Amniotic epithelial cell (primary cell): ENCODE measurements around the gene CSPG4.

ENCODE experiments used
- DNase-seq: peaks from one replicate; pipeline ENCODE4 v3.0.0-alpha.2; 2010; ENCODE audit warnings: low read depth

The CSPG4 gene

DNA sequence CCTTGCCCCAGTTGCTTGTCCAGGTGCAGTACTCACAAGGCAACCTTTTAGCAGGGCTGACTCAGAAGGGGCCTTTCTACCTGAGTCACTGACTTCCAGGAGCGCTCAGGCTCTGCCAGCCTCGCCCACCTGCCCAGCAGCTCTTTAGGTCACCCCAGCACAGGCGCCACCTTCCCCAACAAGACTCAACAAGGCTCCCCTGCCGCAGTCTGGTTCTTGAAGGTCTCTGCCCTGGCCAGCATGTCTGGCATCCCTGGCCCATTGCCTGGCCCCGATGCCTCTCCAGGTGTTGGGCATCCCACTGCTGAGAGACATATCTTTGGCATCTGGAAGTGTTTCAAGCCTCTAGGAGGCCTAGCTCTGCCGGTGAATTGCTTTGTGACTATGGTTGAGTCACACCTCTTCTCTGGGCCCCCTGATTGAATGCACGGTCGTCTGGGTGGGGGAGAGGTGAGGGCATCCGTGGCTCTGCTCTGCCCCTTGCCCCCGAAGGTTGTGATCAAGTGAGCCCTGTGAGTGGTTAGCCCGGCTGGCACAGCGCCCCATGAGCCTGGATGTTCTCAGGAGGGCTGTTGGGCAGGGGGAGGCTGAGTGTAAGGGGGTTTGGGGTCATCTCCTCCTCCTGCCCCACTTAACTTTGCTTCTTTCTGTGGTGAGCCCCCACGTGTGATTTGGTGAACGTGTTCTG is 43.3 kb downstream of the CSPG4 start:
- no peak for DNase-seq

DNA sequence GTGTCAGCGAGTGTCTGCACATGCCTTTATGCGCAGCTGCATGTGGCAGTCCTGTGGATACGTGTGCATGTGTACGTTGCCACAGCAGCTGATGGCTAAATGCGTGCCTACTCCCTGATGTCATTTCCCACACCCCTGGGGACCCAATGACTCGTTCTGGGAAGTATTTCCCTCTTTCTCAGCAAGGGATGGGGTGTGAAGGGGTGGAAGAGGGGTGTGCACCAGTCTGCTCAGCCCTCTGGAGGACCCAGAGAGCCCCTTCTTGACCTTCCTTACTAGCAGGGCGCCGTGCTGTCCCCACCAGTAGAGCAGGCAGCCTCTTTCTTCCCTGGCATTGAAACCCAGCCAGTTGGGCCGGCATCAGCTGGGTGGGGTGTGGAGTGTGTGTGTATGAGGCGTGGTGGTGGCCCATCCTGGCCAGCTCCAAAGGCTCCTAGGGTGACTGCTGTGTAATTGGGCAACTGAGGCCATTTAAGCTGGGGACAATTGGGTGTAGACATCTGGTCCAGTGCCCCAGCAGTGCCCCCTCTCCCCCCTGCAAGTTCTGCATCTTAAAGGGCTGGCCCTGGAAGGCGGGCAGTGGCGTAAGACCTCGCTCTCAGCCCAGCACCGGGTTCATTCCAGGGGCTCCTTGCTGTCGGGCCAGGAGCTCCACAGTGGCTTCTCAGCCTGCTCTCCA is 45.7 kb downstream of the CSPG4 start:
- peak; percentile 92 for DNase-seq

DNA sequence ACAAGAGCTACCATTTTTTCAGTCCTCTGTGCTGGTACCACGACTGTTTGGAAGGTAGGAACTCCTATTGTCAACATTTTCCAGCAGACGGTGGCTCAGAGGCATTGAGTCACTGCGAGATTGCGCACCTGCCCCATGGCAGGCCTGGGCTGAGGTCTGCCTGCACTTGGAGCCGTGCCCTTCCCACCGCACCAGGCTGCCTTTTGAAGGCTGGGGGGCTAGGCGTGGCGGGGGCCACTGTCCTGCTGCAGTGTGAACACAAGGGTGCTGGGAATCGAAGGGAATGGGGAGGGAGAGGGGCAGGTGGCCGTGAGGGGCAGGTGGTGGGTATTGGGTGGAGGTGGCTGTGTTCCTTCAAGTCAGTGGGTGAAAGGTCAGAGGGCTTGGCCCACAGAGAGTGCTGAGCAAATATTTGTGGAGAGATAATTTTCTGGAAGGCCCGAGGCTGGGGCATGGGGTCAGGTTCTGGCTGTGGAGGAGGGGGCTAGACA is 48.7 kb downstream of the CSPG4 start:
- DNase-seq = no peak

DNA sequence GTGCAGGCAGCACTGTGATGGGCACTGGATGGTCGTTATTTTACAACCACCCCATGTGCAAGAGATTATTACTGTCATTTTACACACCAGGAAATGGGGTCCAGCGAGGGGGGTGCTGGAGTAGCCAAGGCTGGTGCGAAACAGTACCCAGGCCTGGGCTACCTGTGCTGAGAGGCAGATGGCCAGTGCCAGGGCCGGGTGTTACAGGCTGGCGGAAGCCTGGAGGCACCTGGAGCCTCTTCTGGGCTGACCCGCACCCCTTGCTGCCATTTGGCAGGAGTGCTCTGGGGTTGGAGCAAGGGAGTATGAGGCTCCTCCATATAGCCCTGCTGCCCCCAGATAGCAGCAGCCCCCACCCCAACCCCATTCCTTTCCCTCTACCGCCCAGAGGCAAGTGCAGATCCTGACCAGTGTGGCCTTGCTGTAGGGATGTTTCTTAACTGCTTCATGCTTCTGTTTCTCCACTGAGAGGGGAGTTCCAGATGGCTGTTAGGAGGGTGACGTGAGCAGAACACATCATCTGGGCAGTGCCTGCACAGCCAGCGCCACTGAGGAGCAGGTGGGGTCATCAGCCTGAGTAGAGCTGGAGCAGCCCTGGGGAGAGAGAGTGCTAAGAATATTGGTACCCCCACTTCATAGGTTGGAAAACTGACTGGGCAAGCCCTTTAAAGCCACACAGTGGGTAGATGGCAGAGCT is 49.7 kb downstream of the CSPG4 start:
- peak; percentile 36 for DNase-seq

DNA sequence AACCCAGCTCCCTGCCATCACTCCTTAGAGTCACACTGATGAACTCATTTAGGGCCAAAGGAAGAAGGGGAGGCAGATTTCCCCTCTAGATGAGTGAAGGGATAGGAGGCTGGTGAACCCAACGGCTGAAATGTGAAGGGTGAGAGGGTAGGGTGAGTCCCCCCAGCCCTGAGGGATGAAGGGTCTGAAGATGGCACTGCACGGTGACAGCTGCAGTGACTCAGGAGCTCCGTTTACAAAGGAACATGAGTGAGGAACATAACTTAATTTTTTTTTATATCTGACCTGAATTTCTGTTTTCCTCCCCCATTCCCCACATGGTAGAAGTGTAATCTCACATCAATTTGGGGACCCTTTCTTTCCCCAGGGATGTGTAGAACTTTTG is 50.9 kb downstream of the CSPG4 start:
- DNase-seq = no peak

DNA sequence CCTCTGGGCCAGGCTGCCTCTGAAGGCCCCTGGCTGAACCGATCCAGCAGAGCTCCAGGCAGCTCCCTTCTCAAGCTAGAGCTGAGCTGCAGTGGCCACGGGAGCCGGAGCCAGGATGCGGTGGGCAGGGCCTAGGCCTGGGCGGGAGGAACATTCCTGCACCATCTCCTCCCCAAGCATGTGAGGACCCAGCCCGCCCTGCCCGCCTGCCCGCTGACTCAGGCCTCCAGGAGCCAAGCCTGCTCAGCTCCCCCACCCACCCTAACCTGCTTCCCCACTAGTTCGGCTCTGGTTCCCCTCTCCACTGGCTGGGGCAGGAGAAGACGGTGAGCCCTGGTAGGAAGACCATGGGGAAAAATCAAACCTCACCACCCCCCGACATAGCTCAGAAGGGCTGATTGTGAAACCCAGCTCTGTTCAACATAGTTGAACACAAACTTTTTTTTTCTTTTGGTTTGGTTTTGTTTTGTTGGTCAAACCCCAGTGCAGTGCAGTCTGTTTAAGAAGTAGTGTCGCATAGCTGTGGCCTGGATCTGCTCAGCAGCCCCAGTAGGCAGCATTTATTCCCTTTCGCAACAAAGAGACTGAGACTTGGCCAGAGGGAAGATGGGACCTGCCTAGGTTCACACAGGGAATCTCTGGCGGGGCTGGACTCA is 51.4 kb downstream of the CSPG4 start:
- DNase-seq = peak; percentile 93

DNA sequence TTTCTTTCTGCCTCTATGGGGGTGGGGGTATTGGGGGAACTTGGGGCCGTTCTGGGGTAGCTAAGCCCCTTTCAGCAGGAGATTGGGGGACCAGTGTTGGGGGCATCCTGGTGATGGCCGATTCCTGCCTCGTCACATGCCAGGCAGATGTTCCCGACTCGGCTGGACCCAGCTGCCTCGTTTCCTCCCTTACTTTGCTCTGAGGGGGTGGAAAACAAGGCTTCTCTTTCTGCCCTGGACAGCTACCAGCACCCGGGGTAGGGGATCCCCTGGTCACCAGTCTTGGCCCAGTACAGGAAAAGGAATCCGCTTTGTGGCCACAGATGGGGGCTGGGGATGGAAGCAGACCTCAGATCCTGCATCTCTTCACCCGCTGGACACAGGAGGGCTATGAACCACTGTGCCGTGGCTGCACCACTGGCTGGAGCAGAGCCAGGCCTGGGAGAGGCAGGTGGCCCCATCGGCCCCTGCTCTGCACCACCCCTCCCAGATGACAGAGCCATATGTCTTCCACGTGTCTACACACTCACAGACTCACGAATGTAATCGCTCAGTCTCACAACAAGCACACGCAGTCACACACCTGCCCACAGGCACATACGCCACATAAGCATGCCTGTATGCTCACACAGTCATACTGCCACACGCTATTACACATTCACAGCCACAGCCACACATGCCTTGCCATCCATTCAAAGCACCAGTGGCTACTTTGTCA is 52.6 kb downstream of the CSPG4 start:
- no peak for DNase-seq

DNA sequence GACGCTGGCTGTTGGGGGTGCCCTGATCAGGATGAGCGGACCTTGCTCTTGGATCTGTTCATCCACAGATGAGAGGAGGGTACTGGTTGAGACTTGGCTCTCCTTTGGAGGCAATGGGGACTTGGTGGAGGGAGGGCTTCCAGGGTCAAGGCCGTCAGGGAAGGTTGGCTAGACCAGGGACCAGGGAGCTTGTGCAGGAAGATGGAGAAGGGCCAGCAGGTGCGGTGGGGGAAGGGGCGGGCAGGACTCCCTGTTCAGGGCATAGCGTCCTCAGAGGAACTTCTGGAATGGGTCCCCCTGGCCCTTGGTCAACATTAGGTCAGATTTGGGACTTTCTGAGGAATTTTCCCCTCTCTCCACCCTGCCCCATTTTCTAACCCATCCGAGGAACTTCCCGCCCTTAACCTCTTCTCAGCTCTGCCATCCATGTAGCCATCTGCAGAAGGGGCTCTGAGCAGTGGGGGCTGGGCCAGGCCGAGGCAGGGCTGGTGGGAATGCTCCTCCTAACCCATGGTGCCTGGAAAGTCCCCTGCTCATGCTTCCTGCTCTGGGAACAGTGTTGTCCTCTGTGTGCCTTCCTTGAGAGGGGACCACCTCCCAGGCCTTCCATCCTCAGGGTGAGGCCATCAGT is 53.4 kb downstream of the CSPG4 start:
- DNase-seq = no peak

DNA sequence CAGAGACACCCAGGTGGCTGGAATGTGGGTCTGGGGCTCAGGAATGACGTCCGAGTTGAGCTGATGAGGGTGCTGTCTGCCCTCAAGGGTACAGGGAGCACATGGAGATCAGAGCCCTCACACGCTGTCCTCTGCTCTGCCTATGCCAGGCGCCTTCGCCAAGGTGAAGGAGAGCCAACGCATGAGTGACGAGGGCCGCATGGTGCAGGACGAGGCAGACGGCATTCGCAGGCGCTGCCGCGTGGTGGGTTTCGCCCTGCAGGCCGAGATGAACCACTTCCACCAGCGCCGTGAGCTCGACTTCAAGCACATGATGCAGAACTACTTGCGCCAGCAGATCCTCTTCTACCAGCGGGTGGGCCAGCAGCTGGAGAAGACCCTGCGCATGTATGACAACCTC is 55.8 kb downstream of the CSPG4 start:
- no peak for DNase-seq

DNA sequence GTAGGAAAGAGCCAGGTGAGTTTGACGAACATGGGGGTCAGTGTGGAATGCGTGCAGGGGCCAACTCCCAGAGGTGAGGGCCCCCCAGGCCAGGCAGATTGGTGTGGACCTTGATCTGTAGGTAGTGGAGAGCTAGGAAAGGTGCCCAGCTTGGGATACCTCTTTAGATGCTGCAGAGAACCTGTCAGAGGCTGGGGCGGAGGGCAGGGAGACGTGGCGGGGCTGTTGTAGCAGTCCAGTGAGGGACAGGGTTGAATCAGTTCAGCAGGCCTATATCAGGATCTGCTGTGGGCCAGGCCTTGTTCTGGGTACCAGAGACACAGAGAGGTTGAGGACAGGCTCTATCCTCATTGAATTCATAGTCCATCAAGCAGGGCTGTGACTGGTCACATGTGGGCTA is 56.3 kb downstream of the CSPG4 start:
- DNase-seq = no peak

DNA sequence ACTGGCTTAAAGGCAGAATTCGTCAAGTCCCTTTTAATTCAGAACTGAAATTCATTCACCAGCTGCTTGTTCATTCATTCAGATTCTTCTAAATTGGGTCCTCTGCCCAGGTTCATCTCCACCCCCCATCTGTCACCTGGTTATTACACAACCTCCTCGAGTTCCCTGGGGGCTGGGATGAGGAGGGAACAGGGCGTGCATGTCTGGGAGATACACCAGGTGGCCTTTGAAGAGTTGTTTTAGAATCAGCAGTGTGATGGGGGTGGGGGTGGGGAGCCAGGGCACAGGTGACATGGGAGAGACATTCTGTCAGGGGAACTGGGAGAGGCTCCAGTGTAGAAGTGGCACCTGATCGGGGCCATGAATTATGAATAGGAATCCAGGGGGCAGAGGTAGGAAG is 56.7 kb downstream of the CSPG4 start:
- no peak for DNase-seq

DNA sequence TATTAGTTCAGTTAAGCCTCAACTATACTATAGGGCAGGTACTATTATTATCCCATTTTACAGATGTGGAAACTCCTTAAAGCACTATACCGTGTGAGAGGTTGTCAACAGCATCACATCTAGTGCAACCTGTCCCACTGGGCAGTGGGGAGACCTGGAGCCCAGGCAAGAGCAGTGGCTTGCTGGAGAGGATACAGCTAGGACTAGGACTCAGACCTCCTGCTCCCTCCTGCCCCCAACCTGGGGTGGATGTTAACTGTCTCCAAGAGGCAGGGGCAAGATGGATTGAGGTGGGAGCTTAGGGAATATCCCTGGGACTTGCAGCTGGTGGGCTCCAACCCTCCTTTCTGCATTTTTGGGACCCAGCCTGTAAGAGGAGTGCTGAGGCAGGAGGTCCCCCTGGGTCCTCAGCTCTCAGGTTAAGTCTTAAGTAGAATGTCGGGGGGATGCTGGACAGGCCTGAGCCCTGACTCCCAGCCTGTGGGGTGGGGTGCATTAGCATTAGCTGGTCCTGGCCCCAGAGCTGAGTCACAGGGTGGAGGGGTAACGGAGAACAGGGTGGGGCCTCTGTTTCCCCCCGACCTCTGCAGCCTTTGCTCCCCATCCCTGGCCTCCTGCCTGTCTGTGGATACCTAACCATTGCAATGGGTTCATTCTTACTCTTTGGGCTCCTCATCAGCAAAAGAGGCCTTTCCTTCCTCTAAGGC is 58.3 kb downstream of the CSPG4 start:
- no peak for DNase-seq

DNA sequence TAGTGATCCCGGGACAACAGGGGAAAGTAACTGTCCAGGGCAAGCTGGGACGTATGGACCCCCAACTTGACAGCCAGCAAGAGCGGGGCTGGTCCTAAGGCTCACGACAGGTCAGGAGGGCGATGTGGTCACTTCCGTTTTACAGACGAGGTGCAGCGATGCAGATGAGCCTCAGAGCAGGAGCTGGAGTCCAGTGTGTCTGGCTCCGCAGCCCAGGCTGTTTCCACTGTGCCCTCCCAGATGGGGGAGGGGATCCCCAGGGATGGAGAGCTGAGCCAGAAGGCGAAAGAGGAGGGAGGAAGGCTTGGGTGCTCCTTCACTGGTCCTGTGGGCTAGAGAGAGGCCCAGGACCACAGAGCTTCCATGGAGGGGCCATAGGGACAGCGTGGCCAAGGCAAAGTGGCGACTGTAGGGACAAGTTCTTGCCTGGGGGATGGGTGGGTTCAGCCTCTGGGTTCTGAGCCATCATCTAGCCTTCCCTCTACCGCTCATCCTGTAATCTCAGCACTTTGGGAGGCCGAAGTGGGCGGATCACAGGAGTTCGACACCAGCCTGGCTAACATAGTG is 59.2 kb downstream of the CSPG4 start:
- DNase-seq = no peak

DNA sequence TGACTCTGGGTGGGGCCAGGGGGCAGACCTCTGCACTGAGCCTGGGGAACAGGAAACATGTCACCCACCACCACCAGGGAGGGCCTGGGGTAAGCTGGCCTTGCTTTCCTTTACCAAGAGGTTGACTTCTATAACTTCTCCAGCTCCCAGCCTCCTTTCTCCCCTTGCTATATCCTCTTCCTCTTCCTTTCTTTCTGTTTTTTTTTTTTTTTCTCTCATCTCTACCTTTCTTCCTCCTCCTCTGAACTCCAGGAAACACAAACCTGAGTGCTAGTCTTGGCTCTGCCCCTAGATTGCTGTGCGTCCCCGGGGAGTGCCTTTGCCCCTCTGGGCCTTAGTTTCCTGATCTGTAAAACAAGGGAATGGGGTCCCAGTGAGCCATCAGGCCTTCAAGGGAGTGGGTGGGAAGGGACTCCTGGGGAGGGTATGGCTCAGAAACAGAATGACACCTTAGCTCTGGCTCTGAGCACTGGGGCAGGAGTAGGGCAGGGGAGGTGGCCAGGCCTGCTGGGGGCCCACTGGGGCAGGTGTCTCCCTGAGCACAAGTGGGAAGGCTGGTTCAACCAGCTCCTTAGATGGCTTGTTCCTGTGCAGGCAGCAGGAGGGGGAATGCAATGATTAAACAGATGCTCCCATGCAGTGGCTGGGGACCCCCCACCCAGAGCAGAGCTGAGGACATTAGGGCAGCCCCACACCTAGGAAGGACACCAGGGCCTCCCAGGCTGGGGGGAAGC is 60.7 kb downstream of the CSPG4 start:
- DNase-seq = no peak

DNA sequence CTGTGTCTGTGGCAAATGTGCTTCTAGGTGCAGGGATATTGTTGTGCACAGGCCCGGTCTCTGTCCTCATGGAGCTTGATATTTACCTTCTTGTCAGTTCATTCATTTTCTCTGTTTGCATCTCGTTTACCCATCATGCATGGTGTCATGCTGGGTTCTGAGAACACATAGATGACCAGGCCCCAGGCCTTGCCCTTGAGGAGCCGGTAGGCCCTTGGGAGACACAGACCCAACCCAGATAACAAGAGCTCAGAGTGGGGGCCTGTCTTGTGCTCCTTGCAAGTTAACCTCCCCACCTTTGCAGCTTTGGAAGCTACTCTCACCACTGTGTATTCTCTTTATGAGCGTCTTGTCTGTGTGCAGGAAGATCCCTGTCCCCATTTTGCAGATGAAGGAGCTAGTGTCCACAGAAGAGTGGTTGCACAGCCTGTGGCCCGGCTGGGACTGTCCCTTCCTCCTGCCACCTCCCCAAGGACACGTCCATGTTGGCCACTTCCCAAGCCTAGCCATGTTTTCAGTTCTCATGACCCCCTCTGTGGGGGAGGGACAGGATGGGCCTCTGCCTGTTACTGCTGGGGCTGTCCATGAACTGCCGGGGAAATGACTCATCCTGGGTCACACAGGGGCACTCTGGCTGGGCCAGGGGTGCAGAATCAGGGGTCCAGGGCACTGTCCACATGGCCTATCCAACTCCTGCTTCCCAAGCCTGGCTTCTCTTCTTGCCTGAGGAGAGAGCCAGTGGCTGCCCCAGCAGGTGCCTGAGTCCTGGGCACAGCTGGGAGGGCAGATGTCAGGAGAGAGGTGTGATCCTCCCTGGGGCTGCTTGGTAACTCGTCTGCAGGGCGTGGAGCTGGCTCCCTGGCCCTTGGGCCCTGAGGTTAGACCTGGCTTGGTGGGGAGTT is 61.5 kb downstream of the CSPG4 start:
- DNase-seq = peak; percentile 42

DNA sequence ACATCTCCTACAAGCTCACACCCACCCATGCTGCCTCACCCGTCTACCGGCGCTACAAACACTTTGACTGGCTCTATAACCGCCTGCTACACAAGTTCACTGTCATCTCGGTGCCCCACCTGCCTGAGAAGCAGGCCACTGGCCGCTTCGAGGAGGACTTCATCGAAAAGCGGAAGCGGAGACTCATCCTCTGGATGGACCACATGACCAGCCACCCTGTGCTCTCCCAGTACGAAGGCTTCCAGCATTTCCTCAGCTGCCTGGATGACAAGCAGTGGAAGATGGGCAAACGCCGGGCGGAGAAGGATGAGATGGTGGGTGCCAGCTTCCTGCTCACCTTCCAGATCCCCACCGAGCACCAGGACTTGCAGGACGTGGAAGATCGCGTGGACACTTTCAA is 62.8 kb downstream of the CSPG4 start:
- no peak for DNase-seq

DNA sequence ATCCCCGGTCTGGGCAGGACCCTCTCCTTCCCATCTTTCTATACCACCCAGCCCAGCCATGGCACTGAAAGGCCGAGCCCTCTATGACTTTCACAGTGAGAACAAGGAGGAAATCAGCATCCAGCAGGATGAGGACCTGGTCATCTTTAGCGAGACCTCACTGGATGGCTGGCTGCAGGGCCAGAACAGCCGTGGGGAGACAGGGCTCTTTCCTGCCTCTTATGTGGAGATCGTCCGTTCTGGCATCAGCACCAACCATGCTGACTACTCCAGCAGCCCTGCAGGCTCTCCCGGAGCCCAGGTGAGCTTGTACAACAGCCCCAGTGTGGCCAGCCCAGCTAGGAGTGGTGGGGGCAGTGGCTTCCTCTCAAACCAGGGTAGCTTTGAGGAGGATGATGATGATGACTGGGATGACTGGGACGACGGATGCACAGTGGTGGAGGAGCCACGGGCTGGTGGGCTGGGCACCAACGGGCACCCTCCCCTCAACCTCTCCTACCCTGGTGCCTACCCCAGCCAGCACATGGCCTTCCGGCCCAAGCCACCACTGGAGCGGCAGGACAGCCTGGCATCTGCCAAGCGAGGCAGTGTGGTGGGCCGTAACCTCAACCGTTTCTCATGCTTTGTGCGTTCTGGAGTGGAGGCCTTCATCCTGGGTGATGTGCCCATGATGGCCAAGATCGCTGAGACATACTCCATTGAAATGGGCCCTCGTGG is 63.4 kb downstream of the CSPG4 start:
- no peak for DNase-seq
